ENCODE data around the gene MED28.

MED28 gene

DNA sequence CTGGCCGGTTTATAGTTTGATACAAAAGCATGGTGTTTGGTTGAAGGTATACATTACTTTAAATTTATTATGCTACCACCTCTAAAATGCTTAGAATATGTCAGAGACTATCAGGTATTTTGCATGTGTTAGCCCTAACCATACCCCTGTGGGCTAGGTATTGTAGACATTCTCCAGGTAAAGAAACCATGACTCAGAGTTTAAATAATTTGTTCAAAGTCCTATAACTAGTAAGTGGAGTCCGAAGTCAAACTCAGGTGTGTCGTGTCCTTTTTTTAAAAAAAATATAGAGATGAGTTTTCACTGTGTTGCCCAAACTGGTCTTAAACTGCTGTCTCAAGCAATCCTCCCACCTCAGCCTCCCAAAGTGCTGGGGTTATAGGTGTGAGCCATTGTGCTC lies 25.1 kb upstream of the MED28 start:
- Mint-ChIP-seq H3K36me3 (ENCODE audit: low read depth) (peaks cover 52% of the 10 kb centered on the region), H3K4me1 (ENCODE audit: low read depth) (peaks cover 18% of the 10 kb centered on the region), H3K9me3 (no peaks in the 10 kb centered on the region), H3K27me3 (ENCODE audit: low read depth) (no peaks in the 10 kb centered on the region), H3K4me3 (no peak overlapping the region), H3K27ac (no peak overlapping the region)

DNA sequence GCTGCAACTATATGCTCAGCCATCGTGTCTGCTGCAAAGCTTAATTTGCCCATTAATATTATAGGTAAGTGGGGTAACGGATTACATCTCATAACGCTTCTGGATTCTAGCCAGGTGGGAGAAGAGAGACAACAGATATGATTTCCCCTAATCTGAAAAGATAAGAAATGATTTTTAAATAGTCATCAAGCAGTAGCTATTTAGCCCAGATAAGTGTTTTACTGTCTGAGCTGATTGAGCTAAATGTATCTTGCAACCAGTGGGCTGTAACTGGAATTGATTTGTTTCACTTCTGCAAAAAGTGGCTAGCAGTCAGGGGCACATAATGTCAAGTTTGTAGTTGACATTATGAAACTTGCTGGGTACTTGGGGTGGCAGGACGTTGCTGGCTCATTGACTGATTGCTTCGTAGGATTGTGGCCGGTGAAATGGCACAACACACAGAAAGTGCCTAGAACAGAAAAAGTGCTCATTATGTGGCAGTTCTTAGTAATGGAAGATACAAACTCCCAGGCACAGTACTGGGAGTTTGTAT lies 18.9 kb upstream of the MED28 start:
- Mint-ChIP-seq H3K27ac (no peak overlapping the region), H3K36me3 (ENCODE audit: low read depth) (peaks cover 47% of the 10 kb centered on the region), H3K4me3 (no peak overlapping the region)

DNA sequence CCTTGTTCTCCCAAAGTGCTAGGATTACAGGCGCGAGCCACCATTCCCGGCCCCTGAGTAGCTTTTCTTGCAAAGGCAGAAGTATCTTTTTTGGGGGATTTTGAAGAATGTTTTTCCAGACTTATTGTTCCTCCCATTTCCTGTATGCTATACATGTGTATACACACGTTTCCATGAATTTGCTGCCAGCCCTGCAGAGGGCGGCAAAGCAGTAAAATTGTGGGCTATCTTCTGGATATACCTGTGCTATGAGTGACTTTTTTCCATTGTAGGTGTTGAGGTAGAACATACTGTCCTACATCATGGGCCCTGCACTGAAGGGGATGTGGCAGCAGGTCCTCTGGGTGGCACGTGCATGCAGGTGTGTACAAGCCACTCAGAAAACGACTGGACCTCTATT lies 16.9 kb upstream of the MED28 start:
- Mint-ChIP-seq H3K27ac (no peak overlapping the region), H3K9me3 (no peaks in the 10 kb centered on the region), H3K36me3 (ENCODE audit: low read depth) (peaks cover 44% of the 10 kb centered on the region), H3K4me3 (no peak overlapping the region), H3K4me1 (ENCODE audit: low read depth) (peaks cover 10% of the 10 kb centered on the region), H3K27me3 (ENCODE audit: low read depth) (no peaks in the 10 kb centered on the region)

More for the DNA sequence above, 18.9 kb upstream of the MED28 start:
- H3K9me3 Mint-ChIP-seq = no peaks in the 10 kb centered on the region
- H3K4me1 Mint-ChIP-seq (ENCODE audit: low read depth) = peaks cover 16% of the 10 kb centered on the region
- H3K27me3 Mint-ChIP-seq (ENCODE audit: low read depth) = no peaks in the 10 kb centered on the region

DNA sequence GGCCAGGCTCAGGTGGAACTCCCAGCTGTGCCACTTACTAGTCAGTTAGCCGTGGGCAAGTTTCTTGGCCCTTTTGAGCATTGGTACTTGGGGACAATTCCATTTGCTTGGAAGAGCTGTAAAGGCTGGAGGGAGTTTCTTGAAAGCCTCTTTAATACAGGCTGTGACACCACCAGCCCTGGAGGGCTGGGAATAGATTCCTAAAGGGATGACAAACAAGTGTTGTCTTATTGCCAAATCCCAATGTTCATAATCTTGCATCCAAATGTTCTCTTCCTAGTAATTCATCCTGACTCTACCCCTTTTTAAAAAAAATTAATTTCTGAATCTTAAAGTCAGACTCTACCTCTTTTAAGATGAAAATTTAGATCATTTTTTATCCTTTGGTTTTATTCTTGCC lies 14.6 kb upstream of the MED28 start:
- Mint-ChIP-seq H3K27me3 (ENCODE audit: low read depth) (no peaks in the 10 kb centered on the region), H3K9me3 (no peaks in the 10 kb centered on the region), H3K27ac (no peak overlapping the region), H3K36me3 (ENCODE audit: low read depth) (peaks cover 37% of the 10 kb centered on the region), H3K4me1 (ENCODE audit: low read depth) (peaks cover 3% of the 10 kb centered on the region), H3K4me3 (no peak overlapping the region)

DNA sequence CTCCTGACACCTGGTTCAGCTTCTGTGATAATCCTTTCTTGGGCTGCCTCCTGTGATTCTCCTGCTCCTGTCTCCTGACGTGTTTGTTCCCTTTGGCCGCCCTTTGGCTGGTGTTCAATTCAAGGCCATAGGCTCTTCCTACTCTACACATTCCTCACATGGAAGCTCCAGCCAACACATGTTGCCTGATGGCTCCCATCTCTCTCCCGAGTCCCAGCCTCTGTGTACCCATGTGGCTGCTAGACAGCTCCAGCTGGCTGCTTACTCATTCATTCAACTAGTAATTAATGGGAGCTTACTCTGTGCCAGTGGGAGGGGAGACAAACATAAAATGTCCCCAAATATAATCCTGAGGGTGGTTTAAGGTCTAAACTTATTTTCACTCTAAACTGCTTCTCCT lies 9.2 kb upstream of the MED28 start:
- no peak overlapping the region for H3K4me3 Mint-ChIP-seq
- peaks cover 31% of the 10 kb centered on the region for H3K36me3 Mint-ChIP-seq (ENCODE audit: low read depth)
- H3K4me1 Mint-ChIP-seq (ENCODE audit: low read depth) = peaks cover 2% of the 10 kb centered on the region
- H3K9me3 Mint-ChIP-seq = no peaks in the 10 kb centered on the region
- H3K27ac Mint-ChIP-seq = no peak overlapping the region
- no peaks in the 10 kb centered on the region for H3K27me3 Mint-ChIP-seq (ENCODE audit: low read depth)

DNA sequence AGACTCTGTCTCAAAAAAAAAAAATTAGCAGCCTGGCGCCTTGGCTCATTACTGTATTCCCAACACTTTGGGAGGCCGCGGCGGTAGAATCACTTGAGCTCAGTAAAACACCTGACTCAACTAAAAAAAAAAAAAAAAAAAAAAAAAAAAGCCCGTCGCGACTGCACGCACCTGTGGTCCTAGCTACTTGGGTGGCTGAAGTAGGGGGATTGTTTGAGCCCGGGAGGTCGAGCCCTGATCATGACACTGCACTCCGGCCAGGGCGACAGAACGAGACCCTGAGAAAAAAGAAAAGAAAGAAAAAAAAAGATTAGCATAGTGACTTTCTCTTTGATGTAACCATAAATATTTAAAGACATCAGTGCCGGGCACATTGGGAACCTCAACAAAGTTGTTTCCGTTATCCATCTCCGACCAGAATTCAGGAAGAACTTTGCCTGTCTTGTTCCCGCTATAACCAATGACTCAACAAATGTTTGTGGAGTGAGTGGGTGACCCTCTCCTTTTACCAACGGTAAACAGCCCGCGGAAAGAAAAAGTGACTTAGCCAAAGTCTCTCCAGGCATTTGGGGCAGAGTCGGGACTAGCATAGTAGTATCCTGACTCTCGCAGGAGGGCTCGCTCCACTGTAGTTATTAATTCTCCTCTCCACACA lies 553 bp upstream of the MED28 start:
- no peaks in the 10 kb centered on the region for H3K9me3 Mint-ChIP-seq
- H3K36me3 Mint-ChIP-seq (ENCODE audit: low read depth) = peaks cover 4% of the 10 kb centered on the region
- H3K4me3 Mint-ChIP-seq = peak overlapping the region; percentile 97
- H3K4me1 Mint-ChIP-seq (ENCODE audit: low read depth) = peaks cover 24% of the 10 kb centered on the region
- H3K27me3 Mint-ChIP-seq (ENCODE audit: low read depth) = no peaks in the 10 kb centered on the region
- peak overlapping the region; percentile 96 for H3K27ac Mint-ChIP-seq

DNA sequence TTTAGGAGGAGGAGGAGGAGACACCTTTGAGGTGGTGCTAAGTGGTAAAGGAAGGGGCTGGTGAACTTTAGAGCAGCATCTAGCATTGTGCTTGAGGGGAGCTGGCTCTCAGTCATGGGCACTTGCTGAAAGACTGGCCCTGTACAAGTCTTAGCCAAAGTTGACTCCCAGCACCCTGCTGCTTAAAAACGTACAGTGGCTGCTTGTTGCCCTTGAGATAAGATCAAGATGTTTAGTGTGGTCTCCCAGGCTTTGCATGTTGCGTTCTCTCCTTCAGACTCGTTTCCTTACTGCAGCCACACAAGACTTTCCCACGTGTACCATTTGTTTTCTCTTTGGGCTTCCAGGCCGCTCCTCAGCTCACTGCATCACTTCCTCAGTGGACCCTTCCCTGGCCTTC lies 1.8 kb downstream of the MED28 start:
- H3K4me1 Mint-ChIP-seq (ENCODE audit: low read depth) = peaks cover 31% of the 10 kb centered on the region
- peaks cover 13% of the 10 kb centered on the region for H3K36me3 Mint-ChIP-seq (ENCODE audit: low read depth)

DNA sequence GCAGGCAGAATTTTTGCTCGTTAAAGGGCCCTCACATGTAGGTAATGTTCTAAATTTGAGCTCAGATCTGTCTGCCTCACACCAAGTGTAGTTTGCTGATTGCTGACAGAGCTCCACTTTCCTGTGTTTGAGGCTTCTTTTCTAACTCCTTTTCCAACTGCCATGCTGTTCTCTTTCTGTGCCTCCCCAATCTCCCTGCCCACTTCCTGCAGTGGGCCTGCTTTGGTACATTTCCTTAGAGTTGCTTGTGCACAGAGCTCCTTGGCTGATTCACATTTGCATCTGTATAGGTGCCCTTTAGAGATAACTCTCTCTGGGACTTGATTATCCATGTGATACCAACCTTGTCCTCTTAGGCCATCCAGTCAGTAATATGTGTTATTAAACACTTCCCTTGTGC lies 4.5 kb downstream of the MED28 start:
- H3K27me3 Mint-ChIP-seq (ENCODE audit: low read depth) = no peaks in the 10 kb centered on the region

More for the DNA sequence above, 1.8 kb downstream of the MED28 start:
- peak overlapping the region; percentile 55 for H3K27ac Mint-ChIP-seq
- no peaks in the 10 kb centered on the region for H3K27me3 Mint-ChIP-seq (ENCODE audit: low read depth)
- no peaks in the 10 kb centered on the region for H3K9me3 Mint-ChIP-seq
- peak overlapping the region; percentile 74 for H3K4me3 Mint-ChIP-seq

DNA sequence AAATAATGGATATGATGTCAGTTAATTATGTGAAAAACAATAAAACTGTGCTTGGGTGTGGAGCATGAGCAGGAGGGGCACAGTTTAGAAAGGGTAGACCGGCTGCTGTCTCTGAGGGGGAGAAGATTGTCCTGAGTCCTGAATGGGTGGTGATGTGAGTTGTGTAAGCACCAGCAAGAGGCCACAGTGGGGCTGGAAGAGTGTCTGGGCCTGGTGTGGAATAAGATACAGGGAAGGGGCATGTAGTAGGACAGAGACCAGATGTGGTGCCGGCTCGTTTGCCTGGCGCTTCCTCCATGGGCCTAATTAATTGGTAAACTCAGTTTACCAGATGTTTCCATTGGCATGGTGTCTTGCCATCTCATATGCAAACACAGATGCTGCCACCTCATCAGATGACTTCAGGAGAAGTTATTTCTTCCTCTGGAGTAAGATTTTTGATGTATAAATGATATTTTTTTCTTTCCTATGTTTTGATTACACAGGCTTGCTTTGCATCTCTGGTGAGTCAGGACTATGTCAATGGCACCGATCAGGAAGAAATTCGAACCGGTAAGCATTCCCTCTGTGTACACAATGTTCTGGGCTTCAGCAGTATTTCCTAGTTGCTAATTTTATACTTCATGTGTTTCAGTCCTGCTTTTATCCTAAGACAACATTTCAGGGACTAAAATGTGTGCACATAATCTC lies 5.1 kb downstream of the MED28 start:
- Mint-ChIP-seq H3K4me1 (ENCODE audit: low read depth) (peaks cover 29% of the 10 kb centered on the region), H3K4me3 (no peak overlapping the region), H3K27me3 (ENCODE audit: low read depth) (no peaks in the 10 kb centered on the region), H3K27ac (peak overlapping the region; percentile 46), H3K36me3 (ENCODE audit: low read depth) (peaks cover 28% of the 10 kb centered on the region), H3K9me3 (no peaks in the 10 kb centered on the region)

More for the DNA sequence above, 4.5 kb downstream of the MED28 start:
- H3K36me3 Mint-ChIP-seq (ENCODE audit: low read depth) = peaks cover 24% of the 10 kb centered on the region
- peaks cover 29% of the 10 kb centered on the region for H3K4me1 Mint-ChIP-seq (ENCODE audit: low read depth)
- no peaks in the 10 kb centered on the region for H3K9me3 Mint-ChIP-seq
- H3K27ac Mint-ChIP-seq = peak overlapping the region; percentile 46
- H3K4me3 Mint-ChIP-seq = peak overlapping the region; percentile 12

DNA sequence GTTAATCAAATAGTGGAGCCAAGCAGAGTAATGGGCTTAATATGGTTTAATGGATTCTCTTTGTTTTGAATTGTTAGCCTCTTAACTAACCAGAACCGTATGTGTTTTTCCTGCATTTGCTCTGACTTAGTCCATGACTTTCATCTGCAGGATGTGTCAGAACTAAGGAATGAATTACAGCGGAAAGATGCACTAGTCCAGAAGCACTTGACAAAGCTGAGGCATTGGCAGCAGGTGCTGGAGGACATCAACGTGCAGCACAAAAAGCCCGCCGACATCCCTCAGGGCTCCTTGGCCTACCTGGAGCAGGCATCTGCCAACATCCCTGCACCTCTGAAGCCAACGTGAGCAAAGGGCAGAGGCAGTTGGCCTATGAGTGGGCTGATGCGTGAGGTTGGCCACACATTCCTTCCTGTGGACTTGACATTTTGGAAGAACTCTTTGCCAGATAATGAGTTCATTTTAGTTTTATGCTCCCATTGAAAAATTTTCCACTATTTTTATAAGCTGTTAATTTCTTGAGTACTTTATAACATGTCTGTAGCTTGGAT lies 9.1 kb downstream of the MED28 start:
- H3K4me3 Mint-ChIP-seq = no peak overlapping the region
- peaks cover 49% of the 10 kb centered on the region for H3K36me3 Mint-ChIP-seq (ENCODE audit: low read depth)
- H3K27ac Mint-ChIP-seq = no peak overlapping the region
- no peaks in the 10 kb centered on the region for H3K27me3 Mint-ChIP-seq (ENCODE audit: low read depth)
- H3K9me3 Mint-ChIP-seq = no peaks in the 10 kb centered on the region
- H3K4me1 Mint-ChIP-seq (ENCODE audit: low read depth) = peaks cover 14% of the 10 kb centered on the region

DNA sequence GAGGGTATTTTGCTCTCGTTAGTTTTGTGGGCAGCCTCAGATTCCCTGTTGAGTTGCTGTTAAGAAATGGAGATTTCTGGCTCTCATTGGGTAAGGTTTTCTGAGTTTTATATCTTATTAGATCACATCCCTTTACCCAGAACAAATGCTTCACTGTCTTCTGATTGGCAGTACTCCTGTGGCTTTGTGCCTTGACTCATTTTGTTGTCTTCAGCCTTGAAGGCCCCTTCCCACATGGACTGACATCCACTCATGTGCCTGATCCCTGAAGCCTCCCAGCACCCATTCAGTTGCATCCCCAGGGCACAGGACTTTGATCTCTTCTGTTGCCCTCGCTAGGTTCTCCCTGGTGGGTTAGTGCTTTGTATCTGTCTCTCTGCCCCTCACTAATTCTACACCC lies 10.4 kb downstream of the MED28 start:
- no peaks in the 10 kb centered on the region for H3K27me3 Mint-ChIP-seq (ENCODE audit: low read depth)
- H3K4me3 Mint-ChIP-seq = no peak overlapping the region
- no peaks in the 10 kb centered on the region for H3K9me3 Mint-ChIP-seq
- peaks cover 4% of the 10 kb centered on the region for H3K4me1 Mint-ChIP-seq (ENCODE audit: low read depth)
- H3K27ac Mint-ChIP-seq = no peak overlapping the region
- peaks cover 48% of the 10 kb centered on the region for H3K36me3 Mint-ChIP-seq (ENCODE audit: low read depth)

DNA sequence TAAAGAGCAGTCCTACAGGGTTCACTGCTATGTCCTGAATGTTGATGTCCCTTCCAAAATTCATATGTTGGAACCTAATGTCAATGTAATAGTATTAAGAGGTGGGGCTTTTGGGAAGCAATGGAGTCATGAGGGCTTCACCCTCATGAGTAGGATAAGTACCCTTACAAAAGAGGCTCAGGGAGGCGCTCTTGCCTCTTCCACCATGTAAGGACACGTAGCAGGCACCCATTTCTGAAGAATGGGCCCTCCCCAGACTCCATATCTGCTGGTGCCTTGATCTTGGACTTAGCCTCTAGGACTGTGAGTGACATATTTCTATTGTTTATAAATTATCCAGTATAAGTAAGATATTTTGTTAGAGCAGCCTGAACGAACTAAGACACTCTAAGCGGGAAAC lies 15.8 kb downstream of the MED28 start:
- Mint-ChIP-seq H3K27ac (no peak overlapping the region), H3K27me3 (ENCODE audit: low read depth) (no peaks in the 10 kb centered on the region), H3K4me3 (no peak overlapping the region), H3K9me3 (no peaks in the 10 kb centered on the region), H3K4me1 (ENCODE audit: low read depth) (peaks cover 3% of the 10 kb centered on the region), H3K36me3 (ENCODE audit: low read depth) (peaks cover 46% of the 10 kb centered on the region)

DNA sequence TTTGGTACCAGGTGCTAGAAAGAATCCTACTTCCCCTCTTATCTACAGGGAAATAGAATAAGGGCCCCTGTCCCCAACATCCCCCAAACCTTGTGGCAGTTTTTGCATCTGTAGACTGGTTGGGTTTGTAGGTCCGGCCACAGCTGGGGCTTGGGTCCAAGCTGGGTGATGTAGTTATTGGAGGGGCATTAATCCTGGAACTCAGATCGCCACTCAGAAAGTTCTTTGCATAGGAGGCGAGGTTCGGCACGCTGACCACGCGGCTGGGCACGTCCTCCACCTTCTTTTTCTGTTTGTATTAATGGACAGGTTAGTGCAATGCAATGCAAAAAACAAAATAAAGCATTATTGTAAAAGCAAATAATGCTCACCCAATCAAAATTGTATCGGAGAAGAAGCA lies 19.2 kb downstream of the MED28 start:
- no peak overlapping the region for H3K4me3 Mint-ChIP-seq
- H3K9me3 Mint-ChIP-seq = no peaks in the 10 kb centered on the region
- H3K27ac Mint-ChIP-seq = no peak overlapping the region

DNA sequence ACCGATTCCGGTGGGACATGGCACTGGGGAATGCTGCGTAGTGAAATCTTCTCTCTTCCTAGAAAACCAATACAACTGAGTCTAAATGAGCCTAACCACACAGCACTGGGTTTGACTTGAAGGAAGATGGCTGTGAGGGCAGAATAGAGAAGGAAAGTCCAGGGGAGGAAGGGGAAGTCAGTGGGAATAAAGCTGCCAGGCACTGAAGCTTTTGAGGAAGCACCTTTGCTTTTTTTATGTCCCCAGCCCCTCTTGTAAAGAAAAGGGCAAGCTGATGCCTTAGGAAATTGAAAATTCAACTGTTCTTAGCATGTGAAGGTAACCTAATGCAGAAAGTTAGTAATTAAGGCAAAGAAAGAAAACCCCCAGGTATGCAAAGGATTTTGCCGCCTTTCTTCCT lies 20.6 kb downstream of the MED28 start:
- H3K27ac Mint-ChIP-seq = no peak overlapping the region
- peaks cover 22% of the 10 kb centered on the region for H3K36me3 Mint-ChIP-seq (ENCODE audit: low read depth)
- peaks cover 3% of the 10 kb centered on the region for H3K4me1 Mint-ChIP-seq (ENCODE audit: low read depth)
- no peak overlapping the region for H3K4me3 Mint-ChIP-seq
- H3K27me3 Mint-ChIP-seq (ENCODE audit: low read depth) = no peaks in the 10 kb centered on the region
- no peaks in the 10 kb centered on the region for H3K9me3 Mint-ChIP-seq

More for the DNA sequence above, 19.2 kb downstream of the MED28 start:
- H3K36me3 Mint-ChIP-seq (ENCODE audit: low read depth) = peaks cover 27% of the 10 kb centered on the region
- peaks cover 3% of the 10 kb centered on the region for H3K4me1 Mint-ChIP-seq (ENCODE audit: low read depth)
- H3K27me3 Mint-ChIP-seq (ENCODE audit: low read depth) = no peaks in the 10 kb centered on the region

DNA sequence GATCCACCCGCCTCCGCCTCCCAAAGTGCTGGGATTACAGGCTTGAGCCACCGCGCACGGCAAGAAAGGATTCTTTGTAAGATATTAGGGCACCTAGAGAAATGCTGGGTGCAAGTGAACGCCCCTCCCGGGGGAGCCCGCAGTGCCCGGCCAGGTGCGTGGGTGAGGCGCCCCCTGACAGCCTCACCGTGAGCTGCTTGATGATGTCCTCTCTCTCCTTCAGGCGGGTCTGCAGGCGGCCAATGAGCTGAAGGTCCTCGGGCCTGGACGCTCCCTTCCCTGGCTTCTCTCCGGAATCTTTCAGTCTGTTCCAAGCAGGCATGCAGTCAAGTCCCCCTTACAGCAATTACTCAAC lies 21.9 kb downstream of the MED28 start:
- Mint-ChIP-seq H3K27me3 (ENCODE audit: low read depth) (no peaks in the 10 kb centered on the region), H3K4me3 (no peak overlapping the region), H3K27ac (no peak overlapping the region), H3K9me3 (no peaks in the 10 kb centered on the region), H3K4me1 (ENCODE audit: low read depth) (peaks cover 3% of the 10 kb centered on the region), H3K36me3 (ENCODE audit: low read depth) (peaks cover 14% of the 10 kb centered on the region)

Data from T-helper 1 cell treated with Interleukin-12 subunit alpha and Interleukin-12 subunit beta and Interleukin-4 antibody, amounts not matched to agents 30 μg/mL and 1 μg/mL, for 36 hours (primary cell).